HG03520 (cell line): Measurements from ENCODE around the gene OLFML2B.
"Not testable (repeated sequence)": the region's sequence is repeated elsewhere in the genome, so short reads cannot be mapped to it uniquely, and the experiment has no call there.

Experiments
- ATAC-seq: cut with Tn5 transposase; IDR thresholded peaks from one replicate; pipeline ENCODE4 v1.9.1; 2021; ENCODE audit warnings: mild to moderate bottlenecking, moderate library complexity; ENCODE audit not compliant: unreplicated experiment

OLFML2B gene

GRCh38 chr1:162036163-162036562, 12.5 kb upstream of the OLFML2B start:
- ATAC-seq = no peak

DNA sequence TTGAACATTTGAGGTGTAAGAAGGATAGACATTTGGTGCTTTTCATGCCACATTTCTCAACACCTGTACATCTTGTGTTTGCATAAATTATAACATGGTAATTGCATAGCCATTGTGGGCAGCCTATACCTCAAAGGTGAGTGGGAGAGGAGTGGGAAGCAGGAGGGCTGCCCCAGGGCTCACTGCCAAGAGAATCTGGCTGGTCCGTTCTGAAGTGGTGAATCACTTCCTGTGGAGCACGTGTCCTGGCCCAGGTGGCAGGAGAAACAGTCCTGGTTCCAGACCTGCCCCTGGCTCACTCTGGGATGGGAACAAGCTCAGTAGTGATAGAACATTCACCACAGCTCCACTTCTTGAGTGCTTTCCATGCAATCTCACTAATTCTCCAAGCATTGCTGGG, 11.6 kb upstream of the OLFML2B start:
- no peak for ATAC-seq

DNA sequence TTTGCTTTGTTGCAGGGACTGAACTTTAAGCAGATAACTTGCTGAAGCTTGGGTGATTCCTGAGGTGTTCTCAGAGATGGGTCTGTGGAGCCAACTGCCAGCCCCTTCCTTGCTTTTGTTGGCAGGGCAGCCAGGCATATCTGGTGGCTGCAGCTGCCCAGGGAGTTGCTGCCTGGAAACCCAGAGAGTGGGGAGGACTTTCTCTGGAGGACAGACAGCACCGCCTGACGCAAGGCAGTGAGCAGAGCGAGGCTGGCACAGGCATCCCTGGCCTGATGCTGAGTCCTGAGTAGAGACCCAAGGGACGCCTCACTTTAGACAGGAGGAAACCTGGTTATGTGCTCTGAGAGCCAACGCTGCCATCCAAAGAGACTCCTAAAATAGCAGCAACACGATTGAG, 9.8 kb upstream of the OLFML2B start:
- ATAC-seq = no peak

- no peak for ATAC-seq
These were observed 7.2 kb upstream of the OLFML2B start for GRCh38 chr1:162030759-162031280.

GRCh38 chr1:162029157-162029556, 5.5 kb upstream of the OLFML2B start:
- ATAC-seq = no peak

GRCh38 chr1:162028726-162029125, 5.1 kb upstream of the OLFML2B start:
- ATAC-seq = peak; percentile 64

DNA sequence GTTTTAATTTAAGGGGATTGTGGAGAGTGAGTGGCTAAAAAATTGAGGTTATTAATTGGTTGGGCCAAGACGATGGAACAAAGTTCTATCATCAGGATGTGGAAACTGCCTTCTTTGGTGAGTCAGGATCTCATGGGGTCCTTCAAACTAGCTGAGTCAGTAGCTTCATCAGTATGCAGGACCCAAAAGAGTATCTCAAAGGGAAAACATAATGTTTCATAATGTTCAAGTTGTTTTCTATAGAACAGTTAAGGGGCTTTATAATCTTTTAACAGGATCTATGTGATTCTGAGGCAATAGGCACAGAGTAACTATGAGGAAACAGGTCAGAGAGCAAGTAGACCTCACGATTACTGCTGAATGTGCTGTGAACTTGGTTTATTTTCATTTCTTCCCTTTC, 3.2 kb upstream of the OLFML2B start:
- no peak for ATAC-seq

DNA sequence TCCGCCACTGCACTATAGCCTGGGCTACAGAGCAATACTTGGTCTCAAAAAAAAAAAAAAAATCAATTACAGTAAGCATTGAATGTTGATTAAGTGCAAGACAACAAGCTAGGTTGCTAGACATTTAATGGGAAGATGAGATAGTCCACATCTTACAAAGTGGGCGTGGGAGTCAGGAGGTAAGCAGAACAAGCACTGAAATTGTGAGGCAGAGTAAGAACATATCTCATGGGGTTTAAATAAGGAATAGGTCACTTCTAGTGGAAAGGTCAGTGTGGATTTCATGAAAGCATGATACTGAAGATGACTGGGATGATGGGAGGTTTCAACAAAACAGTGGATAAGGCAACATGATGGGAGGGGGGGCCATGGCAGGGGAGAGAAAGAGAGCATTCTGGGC, 1.9 kb upstream of the OLFML2B start:
- no peak for ATAC-seq

DNA sequence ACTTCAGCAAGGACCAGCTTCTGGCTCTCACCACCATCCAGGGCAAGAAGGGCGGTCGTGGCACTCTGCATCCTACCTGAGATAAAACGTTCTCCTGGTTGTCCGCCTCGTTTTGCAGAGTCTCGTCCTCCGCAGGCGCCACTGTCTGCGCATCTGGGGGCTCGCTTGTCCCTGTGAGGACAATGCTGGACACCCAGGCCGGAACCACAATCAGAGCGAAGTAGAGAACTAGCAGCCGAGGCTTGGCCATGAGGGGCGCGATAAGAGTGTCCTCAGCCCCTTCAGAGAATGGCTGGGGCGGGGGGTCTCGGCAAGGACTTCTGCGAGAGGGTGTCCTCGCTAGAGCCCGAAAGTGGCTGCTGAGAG, 505 bp downstream of the OLFML2B start:
- no peak for ATAC-seq

DNA sequence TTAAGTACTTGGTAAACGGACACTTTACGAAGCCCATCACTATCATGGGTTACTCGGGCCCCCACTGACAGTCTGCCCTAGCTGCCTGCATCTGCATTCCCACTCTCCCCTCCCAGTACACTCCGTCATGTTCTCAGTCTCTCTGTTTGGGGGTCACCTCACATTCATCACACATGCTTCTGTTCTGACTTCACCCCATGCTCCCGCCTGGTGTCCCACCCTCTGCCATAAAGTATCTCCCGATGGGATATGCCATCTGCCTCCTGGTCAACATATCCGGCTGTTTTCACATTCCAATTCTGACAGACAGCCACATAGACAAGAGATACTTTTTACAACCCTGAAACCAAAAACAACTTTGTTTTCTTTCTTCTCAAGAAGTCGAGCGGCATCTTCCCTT, 1.0 kb downstream of the OLFML2B start:
- ATAC-seq = no peak

GRCh38 chr1:162021124-162021523, 2.5 kb downstream of the OLFML2B start:
- no peak for ATAC-seq

GRCh38 chr1:162020150-162020549, 3.5 kb downstream of the OLFML2B start:
- ATAC-seq = no peak

- ATAC-seq = no peak
These were observed 4.2 kb downstream of the OLFML2B start for GRCh38 chr1:162019446-162019845.

DNA sequence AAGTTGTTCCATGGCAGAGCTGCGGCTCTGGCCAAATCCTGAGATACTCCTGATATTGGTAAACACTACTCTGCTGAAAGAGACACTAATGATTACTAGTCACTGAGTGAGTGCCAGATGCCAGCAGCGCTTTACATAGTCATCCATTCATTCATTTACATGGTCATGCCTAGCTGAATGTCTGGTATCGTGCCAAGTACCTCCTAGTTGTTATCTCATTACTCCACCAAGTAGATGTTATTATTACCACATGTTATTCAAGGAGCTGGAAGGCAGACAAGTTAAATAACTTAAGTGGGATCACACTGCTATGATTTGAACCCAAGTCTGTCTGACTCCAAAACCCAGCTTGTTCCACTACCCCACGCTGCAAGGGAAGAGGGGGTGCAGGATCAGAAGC, 4.7 kb downstream of the OLFML2B start:
- no peak for ATAC-seq

DNA sequence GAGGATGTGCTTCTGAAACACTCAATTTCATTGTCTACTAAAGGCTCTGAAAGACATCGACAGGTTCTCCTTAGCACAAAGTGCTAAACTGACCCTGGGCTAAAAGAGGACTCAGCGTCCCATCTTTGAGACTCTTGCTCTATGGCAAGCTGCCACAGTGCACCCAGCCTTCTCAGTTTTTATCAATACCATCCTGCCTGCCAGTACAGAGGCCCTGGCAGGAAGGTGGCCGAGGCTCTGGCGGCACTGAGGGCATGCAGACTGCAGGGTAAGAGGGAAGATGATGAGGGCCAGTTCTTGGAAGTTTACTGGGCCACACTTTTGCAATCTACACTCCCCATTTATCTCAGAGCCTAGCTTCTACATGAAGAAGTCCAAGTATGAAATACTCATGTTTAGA, 5.3 kb downstream of the OLFML2B start:
- ATAC-seq = no peak

DNA sequence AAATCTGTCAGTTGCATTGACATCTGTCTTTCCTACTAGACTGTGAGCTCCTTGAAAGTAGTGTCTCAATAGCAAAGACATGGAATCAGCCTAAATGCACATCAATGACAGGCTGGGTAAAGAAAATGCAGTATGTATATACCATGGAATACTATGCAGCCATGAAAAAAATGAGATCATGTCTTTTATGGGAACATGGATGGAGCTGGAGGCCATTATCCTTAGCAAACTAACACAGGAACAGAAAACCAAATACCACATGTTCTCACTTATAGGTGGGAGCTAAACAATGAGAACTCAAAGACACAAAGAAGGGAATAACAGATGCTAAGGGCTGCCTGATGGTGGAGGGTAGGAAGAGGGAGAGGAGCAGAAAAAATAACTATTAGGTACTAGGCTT, 5.9 kb downstream of the OLFML2B start:
- not testable (repeated sequence) for ATAC-seq

- ATAC-seq = no peak
These were observed 7.0 kb downstream of the OLFML2B start for GRCh38 chr1:162016631-162017030.

DNA sequence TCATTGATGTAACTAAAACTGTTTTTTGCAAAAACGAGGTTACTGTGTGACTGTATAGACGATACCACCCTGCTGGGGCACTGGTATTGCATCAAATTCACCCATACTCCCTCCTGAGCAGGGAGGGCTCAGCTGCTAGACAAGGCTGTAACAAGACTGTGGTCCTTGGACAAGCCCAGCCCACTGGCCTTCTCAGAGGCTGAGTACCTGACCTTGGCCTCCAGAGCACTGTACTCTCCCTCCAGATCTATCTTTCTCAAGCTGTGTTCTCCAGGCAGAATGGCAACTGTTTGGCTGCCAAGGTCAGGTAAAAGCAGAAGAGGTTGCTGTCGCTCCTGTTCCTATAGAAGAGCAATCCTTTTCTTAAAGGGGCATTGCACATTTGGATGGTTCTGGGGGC, 8.5 kb downstream of the OLFML2B start:
- no peak for ATAC-seq

- no peak for ATAC-seq
These were observed 9.5 kb downstream of the OLFML2B start for GRCh38 chr1:162014202-162014601.

GRCh38 chr1:162013289-162013688, 10.4 kb downstream of the OLFML2B start:
- ATAC-seq = no peak

- no peak for ATAC-seq
These were observed 12.2 kb downstream of the OLFML2B start for GRCh38 chr1:162011337-162012012.

DNA sequence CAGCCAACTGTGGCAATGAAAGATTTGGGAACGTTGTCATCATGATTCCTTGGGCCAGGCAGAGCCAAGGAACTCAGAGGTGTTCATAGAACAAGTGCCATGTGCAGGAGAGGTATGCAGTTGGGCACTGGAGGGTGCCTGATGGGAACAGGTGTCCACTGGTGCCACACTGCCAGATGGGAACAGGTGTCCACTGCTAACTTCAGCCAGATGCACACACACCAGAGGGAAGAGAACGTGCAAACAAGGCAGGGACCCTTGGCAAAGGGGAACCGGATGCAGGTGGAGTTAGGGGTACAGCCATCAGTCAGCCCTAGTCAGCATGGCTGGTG, 13.5 kb downstream of the OLFML2B start:
- ATAC-seq = no peak

DNA sequence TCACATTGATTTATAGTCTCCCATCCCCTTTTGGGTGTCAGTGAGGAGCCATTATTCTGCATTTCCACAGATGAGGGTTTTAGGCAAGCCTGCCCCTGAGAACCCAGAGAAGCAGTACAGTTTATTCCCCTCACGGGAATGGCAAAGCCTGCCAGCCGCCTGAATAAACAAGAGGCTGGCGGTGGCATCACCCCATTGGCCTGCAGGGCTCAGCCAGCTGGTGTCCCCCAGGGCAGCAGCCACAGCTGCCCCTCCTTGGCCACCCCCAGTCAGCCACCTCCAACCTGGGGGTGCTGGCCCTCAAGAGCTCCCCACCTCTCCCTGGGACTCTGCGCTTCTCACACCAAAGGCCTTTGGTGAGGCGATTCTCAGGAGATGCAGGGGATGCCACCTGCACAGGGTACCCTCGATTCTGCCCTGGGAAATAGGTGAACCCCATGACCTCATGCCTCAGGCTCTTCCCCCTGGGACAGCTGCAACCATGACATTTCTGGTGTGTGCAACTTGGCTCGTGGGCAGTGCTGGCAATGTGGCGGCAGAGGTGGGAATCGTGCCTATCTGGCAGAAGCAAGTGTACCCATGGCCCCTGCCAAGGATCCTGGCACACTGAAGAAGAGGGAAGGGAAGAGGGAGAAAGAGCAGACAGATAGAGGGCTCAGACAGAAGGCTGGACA, 14.0 kb downstream of the OLFML2B start:
- ATAC-seq = no peak
